Activated naive CD8-positive, alpha-beta T cell treated with anti-CD3 and anti-CD28 coated beads for 36 hours (primary cell): ENCODE measurements around the gene TSPAN19. TPM values are rescaled to one million over a fixed set of nuclear protein-coding genes. Genes with fewer than 3 reads are reported as not detected.
A peak's percentile ranks its signal among the peaks of the same experiment; 100 is the strongest.
"Not testable (repeated sequence)": the region's sequence is repeated elsewhere in the genome, so short reads cannot be mapped to it uniquely, and the experiment has no call there.

Experiments
- DNase-seq: peaks from one replicate; pipeline ENCODE4 v3.0.0; 2021
- H3K27ac Mint-ChIP-seq: one replicate; pipeline ENCODE4 v1.8.0; 2022; ENCODE audit warnings: mild to moderate bottlenecking, moderate library complexity, mixed read lengths
- H3K27me3 Mint-ChIP-seq: one replicate; pipeline ENCODE4 v1.8.0; 2022; ENCODE audit warnings: mild to moderate bottlenecking, mixed read lengths
- H3K36me3 Mint-ChIP-seq: one replicate; pipeline ENCODE4 v1.8.0; 2021; ENCODE audit warnings: mild to moderate bottlenecking, mixed read lengths
- H3K4me1 Mint-ChIP-seq: one replicate; pipeline ENCODE4 v1.8.0; 2021; ENCODE audit warnings: mixed read lengths
- H3K4me3 Mint-ChIP-seq: one replicate; pipeline ENCODE4 v1.8.0; 2022; ENCODE audit warnings: mild to moderate bottlenecking, moderate library complexity, mixed read lengths
- H3K9me3 Mint-ChIP-seq: one replicate; pipeline ENCODE4 v1.8.0; 2022; ENCODE audit warnings: mixed read lengths
- total RNA-seq, 2 experiments: library from RNA; stranded (reverse); gene quantifications; one replicate each; pipeline ENCODE4 v1.2.3, GENCODE V29; 2021

TSPAN19 gene
- total RNA-seq, 2 experiments from 2014 or later: not detected

DNA sequence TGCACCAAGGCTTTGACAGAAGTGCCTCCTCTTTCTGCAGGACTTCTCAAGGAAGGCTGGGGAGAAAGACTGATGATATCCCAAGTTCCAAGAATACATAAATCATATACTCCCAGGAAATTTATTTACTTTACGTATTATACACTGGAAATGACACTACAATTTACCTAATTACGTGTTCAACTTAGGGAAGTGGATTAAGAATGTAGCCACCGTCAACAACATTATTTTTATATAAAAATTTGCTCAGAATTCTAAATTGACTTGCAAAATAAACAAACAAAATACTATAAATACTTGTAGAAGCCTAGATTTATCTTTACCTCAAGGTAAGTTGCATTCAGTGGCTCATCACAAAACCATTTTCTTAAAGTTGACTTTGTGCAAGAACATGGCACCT, 18.9 kb downstream of the TSPAN19 start:
- Mint-ChIP-seq H3K27me3 (no peaks in the 10 kb centered on the region), H3K9me3 (no peaks in the 10 kb centered on the region), H3K4me3 (no peak overlapping the region), H3K36me3 (no peaks in the 10 kb centered on the region), H3K4me1 (peaks cover 2% of the 10 kb centered on the region), H3K27ac (no peak overlapping the region)
- DNase-seq: no peak

DNA sequence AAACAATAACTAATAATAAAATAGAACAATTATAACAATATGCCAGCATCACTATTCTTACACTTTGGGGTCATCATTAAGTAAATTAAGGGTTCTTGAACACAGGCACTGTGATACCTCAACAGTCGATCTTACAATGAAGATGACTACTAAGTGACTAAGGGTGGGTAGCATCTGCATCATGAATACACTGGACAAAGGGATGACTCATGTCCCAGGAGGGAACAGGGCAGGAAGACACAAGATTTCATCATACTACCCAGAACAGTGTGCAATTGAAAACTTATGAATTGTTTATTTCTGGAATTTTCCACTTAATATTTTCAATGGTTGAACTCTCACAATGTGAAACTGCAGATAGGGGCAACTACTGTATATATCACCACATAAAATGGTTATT, 19.7 kb downstream of the TSPAN19 start:
- Mint-ChIP-seq H3K9me3 (no peaks in the 10 kb centered on the region), H3K36me3 (no peaks in the 10 kb centered on the region), H3K4me1 (peaks cover 2% of the 10 kb centered on the region), H3K4me3 (no peak overlapping the region), H3K27ac (no peak overlapping the region), H3K27me3 (no peaks in the 10 kb centered on the region)
- no peak for DNase-seq

DNA sequence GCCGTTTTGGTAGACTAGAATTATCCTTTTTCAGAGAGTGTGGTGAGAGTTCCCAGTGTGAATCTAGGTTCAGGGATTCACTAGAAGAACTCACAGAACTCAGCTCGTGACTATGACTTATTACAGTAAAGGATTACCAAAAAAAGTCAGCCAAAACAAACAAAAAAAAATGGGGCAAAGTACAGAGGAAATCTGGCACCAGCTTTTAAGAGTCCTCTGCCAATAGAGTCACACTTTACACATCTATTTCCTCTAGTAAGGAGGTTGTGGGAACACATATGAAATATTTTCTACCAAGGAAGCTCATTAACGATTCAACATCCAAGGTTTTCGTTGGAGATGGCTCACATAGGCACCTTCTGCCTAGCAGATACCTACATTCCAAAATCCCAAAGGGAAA, 28.2 kb downstream of the TSPAN19 start:
- Mint-ChIP-seq H3K4me1 (no peaks in the 10 kb centered on the region), H3K27ac (no peak overlapping the region), H3K36me3 (no peaks in the 10 kb centered on the region), H3K27me3 (peaks cover 4% of the 10 kb centered on the region), H3K4me3 (no peak overlapping the region), H3K9me3 (no peaks in the 10 kb centered on the region)
- DNase-seq: no peak

DNA sequence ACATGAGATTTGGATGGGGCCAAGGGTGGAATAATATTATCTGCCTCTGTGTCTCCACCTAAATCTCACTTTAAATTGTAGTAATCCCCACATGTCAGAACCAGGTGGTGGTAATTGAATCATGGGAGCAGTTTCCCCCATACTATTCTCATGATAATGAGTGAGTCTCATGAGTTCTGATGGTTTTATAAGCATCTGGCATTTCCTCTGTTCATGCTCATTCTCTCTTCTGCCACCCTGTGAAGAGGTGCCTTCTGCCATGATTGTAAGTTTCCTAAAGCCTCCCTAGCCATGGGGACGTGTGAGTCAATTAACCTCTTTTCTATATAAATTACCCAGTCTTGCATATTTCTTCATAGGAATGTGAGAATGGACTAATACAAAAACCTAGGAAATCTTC, 29.9 kb downstream of the TSPAN19 start:
- Mint-ChIP-seq H3K27ac (no peak overlapping the region), H3K4me1 (no peaks in the 10 kb centered on the region), H3K36me3 (no peaks in the 10 kb centered on the region), H3K9me3 (no peaks in the 10 kb centered on the region), H3K27me3 (peaks cover 4% of the 10 kb centered on the region), H3K4me3 (no peak overlapping the region)
- DNase-seq: no peak

DNA sequence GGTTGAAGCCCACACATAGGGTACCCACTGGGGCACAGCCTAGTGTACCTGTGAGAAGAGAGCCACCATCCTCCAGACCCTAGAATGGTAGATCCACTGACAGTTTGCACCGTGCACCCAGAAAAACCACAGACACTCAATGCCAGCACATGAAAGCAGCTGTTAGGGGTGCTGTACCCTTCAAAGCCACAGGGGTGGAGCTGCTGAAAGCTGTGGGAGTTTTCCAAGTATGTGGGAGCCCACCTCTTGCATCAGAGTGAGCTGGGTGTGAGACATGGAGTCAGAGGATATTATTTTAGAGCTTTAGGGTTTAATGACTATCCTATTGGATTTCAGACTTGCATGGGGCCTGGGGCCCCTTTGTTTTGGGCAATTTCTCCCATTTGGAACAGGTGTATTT, 30.5 kb downstream of the TSPAN19 start:
- peak; percentile 1 for DNase-seq
- H3K4me1 Mint-ChIP-seq: no peaks in the 10 kb centered on the region
- no peak overlapping the region for H3K27ac Mint-ChIP-seq
- no peaks in the 10 kb centered on the region for H3K36me3 Mint-ChIP-seq
- no peaks in the 10 kb centered on the region for H3K9me3 Mint-ChIP-seq
- H3K4me3 Mint-ChIP-seq: no peak overlapping the region
- H3K27me3 Mint-ChIP-seq: peaks cover 4% of the 10 kb centered on the region

DNA sequence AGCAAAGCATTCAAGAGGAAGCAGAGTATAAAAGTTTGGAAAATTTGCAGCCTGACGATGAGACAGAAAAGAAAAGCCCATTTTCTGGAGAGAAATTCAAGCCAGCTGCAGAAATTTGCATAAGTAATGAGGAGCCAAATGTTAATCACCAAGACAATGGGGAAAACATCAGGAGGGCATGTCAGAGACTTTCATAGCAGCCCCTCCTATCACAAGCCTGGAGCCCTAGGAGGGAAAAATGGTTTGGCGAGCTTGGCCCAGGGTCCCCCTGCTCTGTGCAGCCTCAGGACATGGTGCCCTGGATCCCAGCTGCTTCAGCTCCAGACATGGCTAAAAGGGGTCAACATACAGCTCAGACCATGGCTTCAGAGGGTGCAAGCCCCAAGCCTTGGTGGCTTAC, 31.0 kb downstream of the TSPAN19 start:
- not testable (repeated sequence) for H3K4me3 Mint-ChIP-seq, H3K4me1 Mint-ChIP-seq, DNase-seq, H3K27me3 Mint-ChIP-seq, H3K27ac Mint-ChIP-seq, H3K36me3 Mint-ChIP-seq, H3K9me3 Mint-ChIP-seq

DNA sequence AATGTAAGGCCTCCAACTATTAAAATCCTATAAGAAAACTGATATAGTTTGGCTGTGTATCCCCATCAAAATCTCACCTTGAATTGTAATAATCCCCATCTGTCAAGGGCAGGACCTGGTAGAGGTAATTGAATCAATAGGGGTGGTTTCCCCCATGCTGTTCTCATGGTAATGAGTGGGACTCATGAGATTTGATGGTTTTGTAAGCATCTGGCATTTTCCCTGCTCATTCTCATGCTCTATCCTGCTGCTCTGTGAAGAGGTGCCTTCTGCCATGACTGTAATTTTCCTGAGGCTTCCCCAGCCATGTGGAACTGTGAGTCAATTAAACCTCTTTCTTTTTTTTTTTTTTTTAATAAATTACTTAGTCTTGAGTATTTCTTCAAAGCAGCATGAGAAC, 31.9 kb downstream of the TSPAN19 start:
- H3K4me1 Mint-ChIP-seq: no peaks in the 10 kb centered on the region
- DNase-seq: no peak
- H3K4me3 Mint-ChIP-seq: no peak overlapping the region
- H3K27ac Mint-ChIP-seq: no peak overlapping the region
- no peaks in the 10 kb centered on the region for H3K36me3 Mint-ChIP-seq
- H3K27me3 Mint-ChIP-seq: peaks cover 4% of the 10 kb centered on the region
- H3K9me3 Mint-ChIP-seq: no peaks in the 10 kb centered on the region

DNA sequence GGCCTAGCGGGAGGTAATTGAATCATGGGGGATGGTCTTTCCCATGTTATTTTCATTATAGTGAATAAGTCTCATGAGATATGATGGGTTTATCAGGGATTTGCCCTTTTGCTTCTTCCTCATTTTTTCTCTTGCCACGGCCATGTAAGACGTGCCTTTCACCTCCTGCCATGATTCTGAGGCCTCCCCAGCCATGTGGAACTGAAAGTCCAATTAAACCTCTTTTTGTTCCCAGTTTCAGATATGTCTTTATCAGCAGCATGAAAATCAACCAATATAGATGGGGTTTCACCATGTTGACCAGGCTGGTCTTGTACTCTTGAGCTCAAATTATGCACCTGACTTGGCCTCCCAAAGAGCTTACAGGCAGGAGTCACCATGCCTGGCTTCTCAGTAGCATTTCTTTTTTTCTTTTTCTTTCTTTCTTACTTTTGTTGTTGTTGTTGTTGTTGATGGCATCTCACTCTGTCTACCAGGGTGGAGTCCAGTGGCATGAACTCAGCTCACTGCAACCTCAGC, 33.2 kb downstream of the TSPAN19 start:
- Mint-ChIP-seq H3K4me1 (no peaks in the 10 kb centered on the region), H3K4me3 (no peak overlapping the region), H3K36me3 (no peaks in the 10 kb centered on the region), H3K27me3 (peaks cover 4% of the 10 kb centered on the region), H3K9me3 (no peaks in the 10 kb centered on the region), H3K27ac (no peak overlapping the region)
- DNase-seq: no peak

DNA sequence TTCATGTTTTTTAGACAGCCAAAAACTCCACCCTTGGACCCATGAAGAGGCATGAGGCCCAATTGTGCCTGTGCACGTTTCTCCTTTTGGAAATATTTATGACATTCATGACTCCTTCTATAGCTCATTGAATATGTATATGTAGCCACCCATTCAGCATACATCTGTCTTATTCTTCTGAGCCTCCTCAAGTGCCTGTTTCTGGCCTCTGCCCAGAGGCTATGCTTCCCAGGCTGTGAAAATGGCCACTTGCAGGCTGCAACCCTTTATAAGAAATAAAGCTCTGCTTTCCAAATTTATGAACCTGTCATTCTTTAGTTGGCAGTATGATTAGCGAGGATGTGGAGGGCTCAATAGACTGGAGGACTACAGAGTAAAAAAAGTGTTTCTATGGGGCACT, 35.3 kb downstream of the TSPAN19 start:
- H3K27me3 Mint-ChIP-seq: peaks cover 4% of the 10 kb centered on the region
- H3K27ac Mint-ChIP-seq: no peak overlapping the region
- no peak for DNase-seq
- no peaks in the 10 kb centered on the region for H3K4me1 Mint-ChIP-seq
- H3K4me3 Mint-ChIP-seq: no peak overlapping the region
- H3K9me3 Mint-ChIP-seq: no peaks in the 10 kb centered on the region
- H3K36me3 Mint-ChIP-seq: no peaks in the 10 kb centered on the region

DNA sequence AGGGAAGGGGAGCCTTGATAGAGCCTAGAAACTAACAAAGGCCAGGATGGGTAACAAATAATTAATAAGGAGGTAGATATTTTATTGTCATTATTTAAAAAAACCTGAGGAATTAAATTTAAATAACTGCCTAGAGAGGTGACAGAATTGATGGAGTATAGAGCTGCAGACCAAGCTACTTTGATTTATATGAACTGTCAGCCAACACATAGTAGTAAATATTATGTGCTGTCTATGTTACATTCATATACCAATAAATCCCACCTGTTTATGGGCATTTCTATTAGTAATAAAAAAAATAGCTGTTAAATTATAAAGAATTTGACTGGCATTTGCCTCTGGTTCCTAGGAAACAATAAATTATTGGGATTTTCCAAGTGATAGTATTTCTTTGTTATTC, 37.7 kb downstream of the TSPAN19 start:
- Mint-ChIP-seq H3K9me3 (no peaks in the 10 kb centered on the region), H3K4me1 (peaks cover 4% of the 10 kb centered on the region), H3K27ac (no peak overlapping the region), H3K36me3 (no peaks in the 10 kb centered on the region), H3K27me3 (no peaks in the 10 kb centered on the region), H3K4me3 (no peak overlapping the region)
- DNase-seq: no peak

DNA sequence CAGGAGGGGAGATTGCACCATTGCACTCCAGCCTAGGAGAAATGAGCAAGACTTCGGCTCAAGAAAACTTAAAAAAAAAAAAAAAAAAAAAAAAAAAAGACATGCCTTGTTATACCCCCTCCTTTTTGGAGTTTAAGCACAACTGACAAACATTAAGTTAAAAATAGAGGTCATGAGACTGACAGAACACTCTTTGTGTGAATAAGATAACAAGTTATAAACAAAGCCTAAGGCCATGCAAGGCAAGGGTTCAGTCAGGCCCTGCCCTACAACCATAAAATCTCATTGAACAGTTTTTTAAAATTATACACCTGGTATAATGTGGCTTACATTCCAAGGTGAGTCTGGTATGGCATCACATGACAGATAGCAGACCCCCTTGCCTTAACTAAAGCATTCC, 39.3 kb downstream of the TSPAN19 start:
- no peak overlapping the region for H3K4me3 Mint-ChIP-seq
- no peaks in the 10 kb centered on the region for H3K27me3 Mint-ChIP-seq
- no peak for DNase-seq
- no peaks in the 10 kb centered on the region for H3K9me3 Mint-ChIP-seq
- no peak overlapping the region for H3K27ac Mint-ChIP-seq
- no peaks in the 10 kb centered on the region for H3K36me3 Mint-ChIP-seq
- H3K4me1 Mint-ChIP-seq: peaks cover 4% of the 10 kb centered on the region

DNA sequence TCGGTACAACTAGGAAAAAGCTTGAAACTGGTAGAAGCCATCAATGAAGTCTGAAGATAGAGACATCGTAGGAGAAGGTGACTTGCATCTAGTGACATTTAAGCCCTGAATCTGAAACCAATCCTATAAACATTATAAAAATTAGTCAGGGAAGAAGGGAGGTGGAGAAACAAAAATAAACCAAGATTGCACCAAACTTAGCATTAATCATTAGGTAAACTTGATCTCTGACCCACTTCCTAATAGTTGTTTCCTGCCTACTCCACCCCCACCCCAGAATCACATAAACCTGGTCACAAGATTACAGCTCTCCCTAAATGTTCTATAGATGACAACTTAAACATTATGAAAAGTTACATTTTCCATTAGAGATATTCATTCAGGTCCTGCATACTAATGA, 40.4 kb downstream of the TSPAN19 start:
- no peaks in the 10 kb centered on the region for H3K36me3 Mint-ChIP-seq
- H3K4me1 Mint-ChIP-seq: peaks cover 4% of the 10 kb centered on the region
- no peak overlapping the region for H3K4me3 Mint-ChIP-seq
- DNase-seq: no peak
- H3K9me3 Mint-ChIP-seq: no peaks in the 10 kb centered on the region
- no peak overlapping the region for H3K27ac Mint-ChIP-seq
- no peaks in the 10 kb centered on the region for H3K27me3 Mint-ChIP-seq

DNA sequence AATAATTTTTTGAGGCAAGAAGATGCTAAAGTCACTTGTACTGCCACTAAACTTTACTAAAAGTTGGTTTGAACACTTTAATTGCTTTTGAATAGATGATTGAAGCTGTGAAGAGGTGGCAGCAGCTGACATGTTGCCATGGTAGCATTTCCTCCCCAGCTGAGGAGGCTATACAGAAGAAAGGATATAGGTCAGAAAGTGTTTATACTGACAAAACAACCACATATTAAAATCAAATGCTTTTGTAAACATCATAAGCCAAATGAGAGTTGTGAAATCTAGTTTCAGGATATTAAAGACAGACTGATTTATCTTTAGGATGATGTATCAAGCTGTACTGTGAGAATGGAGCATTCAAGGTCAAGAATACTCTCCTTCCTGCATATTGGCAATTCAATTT, 41.7 kb downstream of the TSPAN19 start:
- H3K4me1 Mint-ChIP-seq: peaks cover 4% of the 10 kb centered on the region

DNA sequence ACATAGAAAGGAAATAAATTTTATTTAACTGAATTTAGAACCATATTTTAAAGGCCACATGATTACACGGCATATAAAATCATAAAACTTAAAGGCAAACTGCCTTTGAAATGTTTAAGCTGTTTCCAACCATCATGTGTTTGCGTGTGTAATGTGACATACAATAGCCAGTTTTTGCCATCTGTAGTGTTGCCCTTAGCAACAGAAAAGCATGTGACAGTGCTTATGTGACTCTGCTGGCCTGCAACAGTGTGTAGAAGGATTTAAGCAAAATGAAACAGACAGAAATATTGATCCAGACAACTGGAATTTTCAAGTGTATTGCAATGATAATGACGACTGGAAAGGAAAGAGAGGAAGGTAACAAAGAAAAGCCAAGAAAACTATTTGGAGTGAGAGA, 49.5 kb downstream of the TSPAN19 start:
- H3K27me3 Mint-ChIP-seq: no peaks in the 10 kb centered on the region
- no peak overlapping the region for H3K27ac Mint-ChIP-seq
- no peak for DNase-seq
- no peaks in the 10 kb centered on the region for H3K36me3 Mint-ChIP-seq
- no peak overlapping the region for H3K4me3 Mint-ChIP-seq
- H3K4me1 Mint-ChIP-seq: no peaks in the 10 kb centered on the region
- H3K9me3 Mint-ChIP-seq: no peaks in the 10 kb centered on the region

More for the DNA sequence above, 41.7 kb downstream of the TSPAN19 start:
- Mint-ChIP-seq H3K36me3 (no peaks in the 10 kb centered on the region), H3K9me3 (no peaks in the 10 kb centered on the region), H3K27ac (no peak overlapping the region), H3K4me3 (no peak overlapping the region), H3K27me3 (no peaks in the 10 kb centered on the region)
- no peak for DNase-seq

DNA sequence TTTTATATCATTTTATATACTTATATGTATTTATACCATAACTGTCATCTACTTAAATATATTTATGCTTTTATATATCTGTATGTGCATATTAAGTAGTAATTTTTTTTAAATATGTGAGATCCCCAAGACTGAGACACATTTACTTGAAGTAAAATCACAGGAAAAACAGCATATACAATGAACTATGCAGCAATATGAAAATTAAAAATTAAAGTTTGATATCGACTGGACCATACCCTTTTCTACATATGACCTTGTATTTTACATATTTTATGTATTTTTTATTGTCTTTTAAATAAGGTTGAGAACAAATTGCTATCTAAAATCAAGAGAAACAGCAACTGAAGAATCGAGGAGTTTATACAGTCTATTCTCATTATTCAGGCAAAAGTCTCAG, 50.0 kb downstream of the TSPAN19 start:
- H3K36me3 Mint-ChIP-seq: no peaks in the 10 kb centered on the region
- no peaks in the 10 kb centered on the region for H3K9me3 Mint-ChIP-seq
- H3K4me1 Mint-ChIP-seq: no peaks in the 10 kb centered on the region
- DNase-seq: no peak
- no peak overlapping the region for H3K4me3 Mint-ChIP-seq
- H3K27me3 Mint-ChIP-seq: no peaks in the 10 kb centered on the region
- H3K27ac Mint-ChIP-seq: no peak overlapping the region

DNA sequence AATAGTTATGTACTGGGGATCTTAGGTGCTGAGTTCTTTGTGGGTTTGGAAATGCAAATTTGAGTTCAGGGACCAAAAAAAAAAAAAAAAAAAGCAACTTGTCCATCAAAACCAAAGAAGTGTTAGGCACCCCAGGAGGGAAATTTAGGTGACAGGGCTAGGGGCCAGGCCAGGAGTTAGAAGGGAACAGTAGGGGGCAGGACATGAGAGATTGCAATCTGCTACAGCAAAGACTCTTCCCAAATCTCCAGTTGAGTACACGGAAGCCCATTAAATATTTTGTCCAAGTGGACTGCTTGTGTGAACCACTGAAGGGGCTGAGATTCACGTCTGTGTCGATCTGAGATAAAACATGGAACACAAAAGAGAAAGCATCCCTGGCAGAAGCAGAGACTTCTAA, 52.8 kb downstream of the TSPAN19 start:
- H3K27ac Mint-ChIP-seq: no peak overlapping the region
- no peaks in the 10 kb centered on the region for H3K4me1 Mint-ChIP-seq
- no peaks in the 10 kb centered on the region for H3K27me3 Mint-ChIP-seq
- no peak overlapping the region for H3K4me3 Mint-ChIP-seq
- no peaks in the 10 kb centered on the region for H3K36me3 Mint-ChIP-seq
- no peaks in the 10 kb centered on the region for H3K9me3 Mint-ChIP-seq
- no peak for DNase-seq

DNA sequence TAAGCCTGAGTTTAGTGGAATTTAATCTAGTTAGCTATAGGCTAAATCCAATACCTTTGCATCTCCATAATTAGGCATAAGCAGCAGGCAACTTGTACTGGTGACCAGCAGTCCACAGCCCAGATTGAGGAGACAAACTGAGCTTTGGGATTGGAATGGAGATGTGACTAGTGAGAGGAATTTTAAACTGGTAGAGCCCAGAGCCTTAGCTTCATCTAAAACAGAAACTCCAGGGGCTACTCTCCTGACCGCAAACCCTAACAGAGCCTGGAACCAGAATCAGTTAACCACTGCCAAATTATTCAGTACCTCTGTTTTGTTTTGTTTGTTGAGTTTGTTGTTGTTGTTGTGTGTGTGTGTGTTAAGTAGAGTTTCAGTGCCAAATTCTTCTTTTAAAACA, 53.2 kb downstream of the TSPAN19 start:
- no peak for DNase-seq
- Mint-ChIP-seq H3K9me3 (no peaks in the 10 kb centered on the region), H3K27me3 (no peaks in the 10 kb centered on the region), H3K36me3 (no peaks in the 10 kb centered on the region), H3K27ac (no peak overlapping the region), H3K4me3 (no peak overlapping the region), H3K4me1 (no peaks in the 10 kb centered on the region)
